Hypothalamus (tissue), 51 donors: ENCODE data around the gene ATP5PO.
"Not testable (repeated sequence)": the region's sequence is repeated elsewhere in the genome, so short reads cannot be mapped to it uniquely, and the experiment has no call there.

Experiments
- DNase-seq, 51 donors: peaks; one replicate each; lab custom pipeline; 2025; lab: John Stamatoyannopoulos, UW

Gene ATP5PO

GRCh38 chr21:33872881-33873515 is 42.6 kb downstream of the ATP5PO start:
- DNase-seq: no peak

- DNase-seq: no peak
These were observed 44.4 kb downstream of the ATP5PO start for GRCh38 chr21:33871171-33871570.

- DNase-seq: no peak
These were observed 44.8 kb downstream of the ATP5PO start for GRCh38 chr21:33870768-33871167.

GRCh38 chr21:33869873-33870272 is 45.7 kb downstream of the ATP5PO start:
- no peak for DNase-seq

GRCh38 chr21:33867868-33868267 is 47.7 kb downstream of the ATP5PO start:
- not testable (repeated sequence) for DNase-seq

- DNase-seq: no peak
These were observed 48.8 kb downstream of the ATP5PO start for GRCh38 chr21:33866826-33867225.

- no peak for DNase-seq
These were observed 49.5 kb downstream of the ATP5PO start for GRCh38 chr21:33865996-33866575.

- no peak for DNase-seq
These were observed 50.4 kb downstream of the ATP5PO start for GRCh38 chr21:33865176-33865575.

GRCh38 chr21:33864150-33864549 is 51.5 kb downstream of the ATP5PO start:
- DNase-seq: no peak

- not testable (repeated sequence) for DNase-seq
These were observed 52.4 kb downstream of the ATP5PO start for GRCh38 chr21:33863191-33863590.

GRCh38 chr21:33861125-33861524 is 54.5 kb downstream of the ATP5PO start:
- DNase-seq: no peak

GRCh38 chr21:33860332-33860879 is 55.2 kb downstream of the ATP5PO start:
- DNase-seq: no peak

- DNase-seq: no peak
These were observed 56.1 kb downstream of the ATP5PO start for GRCh38 chr21:33859373-33860102.

- peak in 3 of 51 donors; percentile 10 to 15 (median 13) for DNase-seq
These were observed 56.8 kb downstream of the ATP5PO start for GRCh38 chr21:33858667-33859372.

GRCh38 chr21:33857846-33858666 is 57.5 kb downstream of the ATP5PO start:
- no peak for DNase-seq

GRCh38 chr21:33856893-33857527 is 58.6 kb downstream of the ATP5PO start:
- DNase-seq: no peak

GRCh38 chr21:33855190-33855589 is 60.4 kb downstream of the ATP5PO start:
- no peak for DNase-seq

GRCh38 chr21:33854604-33855003 is 61.0 kb downstream of the ATP5PO start:
- DNase-seq: no peak
